Activated CD4-positive, alpha-beta T cell treated with anti-CD3 and anti-CD28 coated beads, Interleukin-2, amount 10 ng/mL, durations not matched to agents 24 days and 14 days (primary cell): ENCODE results near the gene PRKCA. TPM values are rescaled to one million over a fixed set of nuclear protein-coding genes. Genes with fewer than 3 reads are reported as not detected.
"Not testable (repeated sequence)": the region's sequence is repeated elsewhere in the genome, so short reads cannot be mapped to it uniquely, and the experiment has no call there.

ENCODE experiments used
- DNase-seq: peaks from one replicate; pipeline ENCODE4 v3.0.0; 2022
- H3K27ac Mint-ChIP-seq: one replicate; pipeline ENCODE4 v1.8.0; 2022; ENCODE audit warnings: mild to moderate bottlenecking, mixed read lengths
- H3K27me3 Mint-ChIP-seq: one replicate; pipeline ENCODE4 v1.8.0; 2022; ENCODE audit warnings: mixed read lengths
- H3K36me3 Mint-ChIP-seq: one replicate; pipeline ENCODE4 v1.8.0; 2022; ENCODE audit warnings: low read depth, mild to moderate bottlenecking, mixed read lengths
- H3K4me1 Mint-ChIP-seq: one replicate; pipeline ENCODE4 v1.8.0; 2021; ENCODE audit warnings: mixed read lengths
- H3K4me3 Mint-ChIP-seq: one replicate; pipeline ENCODE4 v1.8.0; 2022; ENCODE audit warnings: mild to moderate bottlenecking, moderate library complexity, mixed read lengths
- H3K9me3 Mint-ChIP-seq: one replicate; pipeline ENCODE4 v1.8.0; 2021; ENCODE audit warnings: mixed read lengths
- intact Hi-C: fragments of 100-400 bp; cut with micrococcal nuclease; formaldehyde crosslinking; loops from one replicate; pipeline ENCODE4 v1.15.1; 2023
- total RNA-seq: library from RNA; stranded (reverse); gene quantifications from 2 replicates; pipeline ENCODE4 v1.2.3, GENCODE V29; 2022

The PRKCA gene
- total RNA-seq, 1 donor from 2014 or later = 164 TPM

DNA sequence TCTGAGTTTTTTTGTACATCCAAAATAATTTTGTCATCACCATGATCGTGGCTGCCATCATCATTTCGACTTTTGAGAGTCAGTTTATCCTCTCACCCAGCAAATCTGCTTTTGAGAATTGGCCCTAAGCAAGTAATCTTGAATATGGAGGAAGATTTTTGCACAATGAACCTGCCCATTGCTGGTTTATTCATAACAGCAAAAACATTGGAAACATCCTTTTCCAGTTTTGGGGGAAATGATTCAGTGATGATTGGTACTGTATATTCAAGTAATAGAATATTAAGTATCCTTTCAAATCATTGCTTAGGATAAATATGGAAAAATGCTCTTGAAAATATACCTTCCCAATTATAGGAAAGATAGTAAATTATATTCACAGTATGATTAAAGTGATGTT, 53.1 kb downstream of the PRKCA start:
- H3K4me3 Mint-ChIP-seq = no peak overlapping the region
- H3K9me3 Mint-ChIP-seq = no peaks in the 10 kb centered on the region
- no peak overlapping the region for H3K27ac Mint-ChIP-seq
- DNase-seq = no peak
- no peaks in the 10 kb centered on the region for H3K27me3 Mint-ChIP-seq
- H3K36me3 Mint-ChIP-seq = peaks cover 25% of the 10 kb centered on the region
- peaks cover 49% of the 10 kb centered on the region for H3K4me1 Mint-ChIP-seq
- intact Hi-C loops = no loop called here

- no peak for DNase-seq
- no peaks in the 10 kb centered on the region for H3K9me3 Mint-ChIP-seq
- H3K36me3 Mint-ChIP-seq = peaks cover 30% of the 10 kb centered on the region
- H3K27me3 Mint-ChIP-seq = no peaks in the 10 kb centered on the region
- intact Hi-C loops = no loop called here
- no peak overlapping the region for H3K27ac Mint-ChIP-seq
- H3K4me1 Mint-ChIP-seq = peaks cover 47% of the 10 kb centered on the region
- no peak overlapping the region for H3K4me3 Mint-ChIP-seq
Observed at GRCh38 chr17:66357037-66357436, 54.6 kb downstream of the PRKCA start.

DNA sequence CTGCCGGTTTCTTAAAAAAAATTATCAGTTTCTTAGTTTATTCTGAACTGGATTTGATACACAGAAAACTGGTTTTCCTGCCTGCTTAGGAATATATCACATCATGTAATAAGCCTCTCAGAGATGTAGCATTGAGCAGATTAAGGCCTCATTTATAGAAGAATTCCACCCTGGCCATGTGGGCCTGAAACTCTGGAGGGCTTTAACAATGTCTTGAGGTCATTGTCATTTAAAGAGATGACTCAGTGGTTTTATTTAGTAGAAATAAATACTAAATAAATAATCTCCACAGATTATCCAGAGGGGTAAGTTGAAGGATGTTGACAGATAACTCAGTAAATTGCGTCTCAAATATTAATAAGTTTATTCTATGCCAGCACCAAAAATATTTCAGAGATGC, 56.9 kb downstream of the PRKCA start:
- H3K27me3 Mint-ChIP-seq = no peaks in the 10 kb centered on the region
- H3K4me1 Mint-ChIP-seq = peaks cover 42% of the 10 kb centered on the region
- intact Hi-C loops = no loop called here
- H3K36me3 Mint-ChIP-seq = peaks cover 27% of the 10 kb centered on the region
- no peak overlapping the region for H3K27ac Mint-ChIP-seq
- DNase-seq = no peak
- H3K9me3 Mint-ChIP-seq = no peaks in the 10 kb centered on the region
- H3K4me3 Mint-ChIP-seq = no peak overlapping the region

- Mint-ChIP-seq H3K27ac (peak overlapping the region; percentile 63), H3K4me1 (peaks cover 48% of the 10 kb centered on the region), H3K36me3 (peaks cover 21% of the 10 kb centered on the region)
- H3K9me3 Mint-ChIP-seq, intact Hi-C loops, H3K4me3 Mint-ChIP-seq, H3K27me3 Mint-ChIP-seq, DNase-seq: not testable (repeated sequence)
Observed at GRCh38 chr17:66360961-66361565, 58.6 kb downstream of the PRKCA start.

DNA sequence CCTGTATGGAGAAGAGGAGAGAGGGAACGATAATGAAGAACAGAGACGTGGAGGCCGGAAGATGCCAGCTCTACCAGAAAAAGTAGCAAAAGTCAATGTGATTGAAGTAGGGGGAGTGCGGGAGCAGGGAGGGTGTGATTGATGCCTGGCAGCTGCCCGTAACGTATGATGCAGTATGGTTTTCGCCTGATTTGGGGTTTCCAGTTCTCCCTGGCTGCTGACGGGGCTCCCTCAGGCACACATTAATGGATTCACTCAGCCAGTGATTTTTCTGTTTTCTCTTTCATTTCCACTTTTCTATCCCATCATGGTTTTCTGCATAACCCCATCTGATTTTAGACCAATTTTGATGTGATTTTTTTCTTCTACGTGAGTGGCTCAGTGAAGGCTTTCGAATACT, 62.1 kb downstream of the PRKCA start:
- H3K9me3 Mint-ChIP-seq = no peaks in the 10 kb centered on the region
- H3K27ac Mint-ChIP-seq = peak overlapping the region; percentile 91
- peak overlapping the region; percentile 49 for H3K4me3 Mint-ChIP-seq
- H3K27me3 Mint-ChIP-seq = no peaks in the 10 kb centered on the region
- H3K36me3 Mint-ChIP-seq = peaks cover 37% of the 10 kb centered on the region
- H3K4me1 Mint-ChIP-seq = peaks cover 63% of the 10 kb centered on the region
- intact Hi-C loops = loop anchor here (1.0 to 2.0 kb wide), 3 partner anchors 16 to 50 kb away; no protein-coding TSS in a partner anchor
- peak; percentile 65 for DNase-seq

DNA sequence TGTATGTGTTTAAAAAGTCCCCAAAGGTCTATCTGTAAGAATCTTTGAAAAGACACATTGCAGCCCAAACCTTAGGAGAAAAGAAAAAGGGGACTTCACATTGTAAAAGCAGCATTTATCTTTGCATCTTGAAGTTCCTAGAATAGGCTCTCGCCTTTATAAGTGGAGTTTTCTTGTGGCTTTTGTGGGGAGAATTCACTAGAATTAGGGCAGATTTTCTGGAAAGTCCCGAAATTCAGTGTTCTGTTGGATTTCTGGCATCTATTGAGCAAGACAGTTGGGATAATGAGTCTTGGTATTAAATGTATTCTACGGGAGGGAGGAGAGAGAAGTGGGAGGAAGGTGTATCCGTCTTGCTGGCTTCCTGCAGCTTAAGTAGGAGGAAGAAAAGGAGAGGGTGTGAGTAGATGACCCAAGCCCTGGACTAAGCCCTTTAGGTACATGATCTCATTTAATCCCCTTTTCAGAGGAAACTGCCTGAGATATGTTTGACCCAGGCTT, 62.6 kb downstream of the PRKCA start:
- intact Hi-C loops = loop anchor here (1.0 to 5.0 kb wide), 5 partner anchors 16 to 55 kb away; no protein-coding TSS in a partner anchor
- Mint-ChIP-seq H3K9me3 (no peaks in the 10 kb centered on the region), H3K4me1 (peaks cover 68% of the 10 kb centered on the region), H3K4me3 (peak overlapping the region; percentile 49), H3K36me3 (peaks cover 42% of the 10 kb centered on the region), H3K27me3 (no peaks in the 10 kb centered on the region), H3K27ac (peak overlapping the region; percentile 91)
- peak; percentile 70 for DNase-seq

GRCh38 chr17:66365903-66366302, 63.5 kb downstream of the PRKCA start:
- Mint-ChIP-seq H3K4me1 (peaks cover 61% of the 10 kb centered on the region), H3K27ac (peak overlapping the region; percentile 68), H3K36me3 (peaks cover 34% of the 10 kb centered on the region), H3K4me3 (no peak overlapping the region), H3K27me3 (no peaks in the 10 kb centered on the region), H3K9me3 (no peaks in the 10 kb centered on the region)
- DNase-seq = no peak
- intact Hi-C loops = loop anchor here (1.0 to 5.0 kb wide), 4 partner anchors 15 to 56 kb away; no protein-coding TSS in a partner anchor

DNA sequence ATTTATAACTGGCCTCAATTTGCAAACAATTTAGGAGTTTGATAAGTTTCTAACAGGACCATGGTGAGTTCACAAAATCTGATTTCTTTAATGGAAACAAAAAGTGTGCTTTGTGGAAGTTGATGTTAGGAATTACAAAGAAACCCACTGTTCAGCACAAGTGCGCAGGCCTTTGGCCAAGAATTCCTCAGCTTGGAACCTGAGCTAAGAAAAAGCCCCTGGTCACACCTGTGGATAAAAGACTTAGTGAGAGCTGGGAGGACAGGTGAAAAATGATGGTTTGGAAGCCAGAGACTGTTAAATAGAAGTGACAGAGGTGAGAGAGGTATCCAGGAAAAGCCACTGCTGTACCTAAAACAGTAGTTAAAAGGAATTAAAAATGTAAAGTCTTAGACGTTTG, 64.7 kb downstream of the PRKCA start:
- intact Hi-C loops = loop anchor here (5.0 kb wide), 1 partner anchor 35 kb away; no protein-coding TSS in a partner anchor
- peaks cover 39% of the 10 kb centered on the region for H3K36me3 Mint-ChIP-seq
- no peaks in the 10 kb centered on the region for H3K27me3 Mint-ChIP-seq
- H3K27ac Mint-ChIP-seq = peak overlapping the region; percentile 42
- no peak for DNase-seq
- peak overlapping the region; percentile 16 for H3K4me3 Mint-ChIP-seq
- H3K4me1 Mint-ChIP-seq = peaks cover 63% of the 10 kb centered on the region
- H3K9me3 Mint-ChIP-seq = no peaks in the 10 kb centered on the region

- Mint-ChIP-seq H3K27ac (peak overlapping the region; percentile 80), H3K36me3 (peaks cover 35% of the 10 kb centered on the region), H3K9me3 (no peaks in the 10 kb centered on the region), H3K4me3 (no peak overlapping the region), H3K4me1 (peaks cover 69% of the 10 kb centered on the region), H3K27me3 (no peaks in the 10 kb centered on the region)
- no peak for DNase-seq
- intact Hi-C loops = loop anchor here (5.0 to 10.0 kb wide), 3 partner anchors 38 to 97 kb away; no protein-coding TSS in a partner anchor
Observed at GRCh38 chr17:66369830-66370229, 67.4 kb downstream of the PRKCA start.

- Mint-ChIP-seq H3K27ac (peak overlapping the region; percentile 88), H3K9me3 (no peaks in the 10 kb centered on the region), H3K4me1 (peaks cover 64% of the 10 kb centered on the region), H3K36me3 (peaks cover 41% of the 10 kb centered on the region), H3K4me3 (peak overlapping the region; percentile 67), H3K27me3 (no peaks in the 10 kb centered on the region)
- intact Hi-C loops = loop anchor here (5.0 to 10.0 kb wide), 2 partner anchors 53 to 96 kb away; no protein-coding TSS in a partner anchor
- no peak for DNase-seq
Observed at GRCh38 chr17:66371561-66371960, 69.1 kb downstream of the PRKCA start.

GRCh38 chr17:66372182-66372581, 69.8 kb downstream of the PRKCA start:
- Mint-ChIP-seq H3K4me1 (peaks cover 59% of the 10 kb centered on the region), H3K9me3 (no peaks in the 10 kb centered on the region), H3K4me3 (peak overlapping the region; percentile 67), H3K27ac (peak overlapping the region; percentile 88), H3K36me3 (peaks cover 38% of the 10 kb centered on the region), H3K27me3 (no peaks in the 10 kb centered on the region)
- DNase-seq = no peak
- intact Hi-C loops = loop anchor here (1.0 to 10.0 kb wide), 3 partner anchors 27 to 95 kb away; no protein-coding TSS in a partner anchor

DNA sequence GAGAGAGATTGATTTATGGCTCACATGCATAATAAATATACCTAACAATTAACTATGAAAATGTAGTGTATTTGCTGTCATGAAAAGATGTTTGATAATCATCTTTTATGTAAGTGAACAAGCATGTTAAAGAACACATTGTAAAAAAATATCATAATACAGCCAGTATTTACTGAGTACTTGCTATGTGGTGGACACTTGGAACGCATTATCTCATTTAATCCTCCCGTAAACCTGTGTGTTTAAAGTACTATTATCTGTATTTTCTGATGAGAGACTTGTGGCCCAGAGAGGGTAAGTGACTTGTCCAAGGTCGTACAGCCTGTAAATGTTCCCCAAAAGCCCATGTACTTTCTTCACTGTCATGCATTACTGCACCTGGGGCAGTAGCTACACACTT, 70.7 kb downstream of the PRKCA start:
- H3K36me3 Mint-ChIP-seq = peaks cover 33% of the 10 kb centered on the region
- no peak overlapping the region for H3K4me3 Mint-ChIP-seq
- H3K9me3 Mint-ChIP-seq = no peaks in the 10 kb centered on the region
- H3K27ac Mint-ChIP-seq = peak overlapping the region; percentile 88
- intact Hi-C loops = loop anchor here (5.0 to 10.0 kb wide), 2 partner anchors 52 to 94 kb away; no protein-coding TSS in a partner anchor
- H3K4me1 Mint-ChIP-seq = peaks cover 54% of the 10 kb centered on the region
- DNase-seq = no peak
- no peaks in the 10 kb centered on the region for H3K27me3 Mint-ChIP-seq

DNA sequence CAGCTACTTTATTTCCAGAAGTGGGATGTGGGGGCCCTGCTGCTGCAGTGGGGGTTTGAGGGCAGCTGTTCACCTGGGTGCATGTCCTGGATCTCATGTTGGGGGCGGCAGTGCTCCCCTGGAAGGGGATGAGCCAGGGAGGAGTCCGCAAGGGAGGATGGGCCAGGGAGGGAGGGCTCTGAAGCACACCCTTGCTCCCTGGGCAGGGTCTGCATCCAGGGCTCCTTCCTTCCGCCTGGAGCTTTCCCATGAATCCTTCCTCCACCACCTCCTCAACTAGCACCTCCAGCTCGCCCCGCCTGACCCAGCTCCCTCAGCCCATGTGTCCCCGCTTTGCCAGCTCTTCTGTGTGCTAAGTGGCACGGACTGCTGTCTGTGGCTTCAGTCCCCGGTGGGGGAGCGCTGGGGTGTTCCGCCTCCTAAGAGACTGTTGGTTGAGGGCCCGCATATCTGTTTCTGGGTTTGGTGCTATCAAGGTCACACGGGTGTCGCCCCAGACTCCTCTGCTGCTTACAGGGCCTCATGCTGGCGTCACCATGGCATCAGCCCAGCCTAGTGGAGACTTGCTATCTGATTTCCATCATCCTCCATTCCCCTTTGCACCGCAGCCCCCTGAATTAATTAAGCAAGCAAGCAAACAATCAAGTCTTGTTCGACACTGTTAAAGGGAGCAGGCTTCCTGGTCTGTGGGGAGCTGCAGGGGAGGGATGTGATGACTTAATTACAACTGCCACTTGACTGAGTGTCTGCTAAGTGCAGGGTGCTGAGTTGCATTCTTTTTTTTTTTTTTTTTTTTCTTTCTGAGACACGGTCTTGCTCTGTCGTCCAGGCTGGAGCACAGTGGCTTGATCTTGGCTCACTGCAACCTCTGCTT, 71.8 kb downstream of the PRKCA start:
- Mint-ChIP-seq H3K36me3 (peaks cover 31% of the 10 kb centered on the region), H3K4me3 (peak overlapping the region; percentile 64)
- intact Hi-C loops = loop anchor here (5.0 to 10.0 kb wide), 2 partner anchors 51 to 93 kb away; no protein-coding TSS in a partner anchor

More for the DNA sequence above, 71.8 kb downstream of the PRKCA start:
- Mint-ChIP-seq H3K27me3 (no peaks in the 10 kb centered on the region), H3K9me3 (no peaks in the 10 kb centered on the region), H3K27ac (peak overlapping the region; percentile 86), H3K4me1 (peaks cover 59% of the 10 kb centered on the region)
- peak; percentile 76 for DNase-seq
